GM08714 (cell line): ENCODE measurements around the gene PLEKHG4.

Experiments used
- H3K4me3 ChIP-seq: fragments of 200-500 bp; sonication (Bioruptor generic); 2 replicates; pipeline ENCODE4 v1.5.1; 2014; ENCODE audit warnings: mild to moderate bottlenecking, low read length, inconsistent platforms
- ZNF274 ChIP-seq: IDR thresholded peaks from 2 replicates; pipeline ENCODE4 v1.6.1; 2012; ENCODE audit warnings: mild to moderate bottlenecking, low read depth, low read length

Gene PLEKHG4

GRCh38 chr16:67283039-67283825 lies 3.9 kb downstream of the PLEKHG4 start:
- H3K4me3 ChIP-seq = no peak overlapping the region
- TF ChIP-seq ZNF274 = no peak

DNA sequence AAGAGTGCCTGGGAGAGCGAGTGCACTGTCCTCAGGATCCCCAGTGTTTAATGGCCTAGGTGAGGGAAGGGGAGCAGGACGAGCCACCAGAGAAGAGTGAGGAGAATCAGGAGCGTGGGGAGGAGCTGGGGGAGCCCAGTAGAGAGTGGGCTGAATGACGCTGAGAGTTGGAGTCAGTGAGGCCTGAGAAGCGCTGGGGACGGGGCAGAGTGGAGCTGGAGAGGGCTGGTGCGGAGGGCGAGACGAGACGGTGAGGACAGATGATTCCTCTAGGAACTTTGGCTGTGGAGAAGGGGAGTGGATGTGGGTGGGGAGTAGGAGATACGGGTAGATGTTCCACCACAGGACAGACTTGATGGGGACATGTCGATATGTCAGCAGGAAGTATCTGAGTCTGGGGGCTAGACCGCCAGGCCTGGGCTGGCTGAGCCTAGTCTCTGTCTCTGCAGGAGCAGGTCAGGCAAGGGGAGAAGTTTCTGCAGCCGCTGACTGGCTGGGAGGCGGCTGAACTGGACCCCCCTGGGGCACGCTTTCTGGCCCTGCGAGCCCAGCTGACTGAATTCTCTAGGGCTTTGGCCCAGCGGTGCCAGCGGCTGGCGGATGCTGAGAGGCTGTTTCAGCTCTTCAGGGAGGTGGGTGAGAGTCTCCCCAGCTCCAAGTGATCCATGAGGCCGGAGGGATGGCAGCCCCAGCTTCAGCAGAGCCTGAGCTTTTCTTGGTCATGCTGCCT lies 4.7 kb downstream of the PLEKHG4 start:
- no peak for TF ChIP-seq ZNF274
- H3K4me3 ChIP-seq = no peak overlapping the region

GRCh38 chr16:67284699-67285646 lies 5.6 kb downstream of the PLEKHG4 start:
- no peak for TF ChIP-seq ZNF274
- no peak overlapping the region for H3K4me3 ChIP-seq

- no peak overlapping the region for H3K4me3 ChIP-seq
- no peak for TF ChIP-seq ZNF274
These were observed 7.3 kb downstream of the PLEKHG4 start for GRCh38 chr16:67286441-67287235.

GRCh38 chr16:67287960-67288359 lies 8.6 kb downstream of the PLEKHG4 start:
- no peak for TF ChIP-seq ZNF274

DNA sequence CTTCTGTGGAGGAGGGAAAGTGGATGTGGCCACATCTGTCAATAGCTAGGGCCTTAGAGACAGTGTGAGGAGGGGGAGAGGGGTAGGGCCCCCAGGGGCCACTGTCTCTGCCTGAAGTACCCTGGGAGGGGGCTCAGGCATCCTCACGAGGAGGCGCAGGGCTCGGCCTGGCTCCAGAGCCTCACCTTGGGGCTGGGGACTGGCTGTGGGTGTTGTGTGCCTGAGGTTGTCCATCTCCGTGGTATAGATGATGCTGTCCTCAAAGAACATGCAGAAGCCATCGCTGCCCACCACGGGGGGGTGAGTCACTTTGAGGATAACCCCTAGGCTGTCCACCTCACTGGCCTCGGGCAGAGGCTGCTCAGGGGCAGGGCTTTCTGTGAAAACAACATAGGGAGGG lies 12.1 kb downstream of the PLEKHG4 start:
- no peak overlapping the region for H3K4me3 ChIP-seq
- TF ChIP-seq ZNF274 = no peak

More at GRCh38 chr16:67287960-67288359, 8.6 kb downstream of the PLEKHG4 start:
- no peak overlapping the region for H3K4me3 ChIP-seq

- H3K4me3 ChIP-seq = no peak overlapping the region
- no peak for TF ChIP-seq ZNF274
These were observed 14.9 kb downstream of the PLEKHG4 start for GRCh38 chr16:67294171-67294757.

DNA sequence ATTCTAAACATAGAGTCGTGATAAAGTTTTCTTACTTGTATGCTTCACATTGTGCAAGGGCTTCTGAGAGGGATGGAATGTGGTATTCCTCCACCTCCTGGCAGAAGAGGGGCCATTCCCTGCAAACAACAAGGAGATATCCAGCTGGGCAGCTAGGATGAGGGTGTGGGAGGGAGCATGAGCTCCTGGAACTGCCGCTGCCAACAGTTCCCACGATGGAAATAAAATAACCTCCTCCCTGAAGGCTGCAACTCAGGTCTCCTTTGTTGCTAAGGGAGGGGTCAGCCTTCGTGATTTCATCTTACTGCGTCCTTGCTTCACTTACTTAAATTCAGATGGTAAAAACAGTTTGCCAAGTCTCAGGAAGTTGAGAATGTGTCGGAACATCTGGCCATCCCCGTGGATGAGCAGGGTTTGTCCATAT lies 15.6 kb downstream of the PLEKHG4 start:
- no peak overlapping the region for H3K4me3 ChIP-seq
- no peak for TF ChIP-seq ZNF274

DNA sequence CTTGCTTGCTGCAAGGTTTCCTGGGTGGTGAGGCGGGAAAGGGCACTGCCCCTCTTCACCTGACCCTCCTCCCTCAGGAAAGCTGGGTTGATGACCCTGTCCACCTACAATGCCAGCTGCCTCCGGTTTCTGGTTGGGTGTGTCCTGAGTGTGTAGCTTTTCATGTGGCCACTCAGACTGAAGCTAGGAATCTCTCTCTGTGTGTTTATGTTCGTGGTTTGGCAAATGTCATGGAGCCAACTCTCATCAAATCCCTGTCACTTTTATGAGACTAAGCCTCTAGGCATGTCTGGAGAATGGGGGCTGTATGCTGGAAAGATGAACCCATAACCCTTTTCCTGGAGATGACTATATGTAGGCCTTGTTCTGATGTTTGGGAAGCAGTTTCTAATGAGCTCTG lies 17.1 kb downstream of the PLEKHG4 start:
- no peak overlapping the region for H3K4me3 ChIP-seq
- TF ChIP-seq ZNF274 = no peak

DNA sequence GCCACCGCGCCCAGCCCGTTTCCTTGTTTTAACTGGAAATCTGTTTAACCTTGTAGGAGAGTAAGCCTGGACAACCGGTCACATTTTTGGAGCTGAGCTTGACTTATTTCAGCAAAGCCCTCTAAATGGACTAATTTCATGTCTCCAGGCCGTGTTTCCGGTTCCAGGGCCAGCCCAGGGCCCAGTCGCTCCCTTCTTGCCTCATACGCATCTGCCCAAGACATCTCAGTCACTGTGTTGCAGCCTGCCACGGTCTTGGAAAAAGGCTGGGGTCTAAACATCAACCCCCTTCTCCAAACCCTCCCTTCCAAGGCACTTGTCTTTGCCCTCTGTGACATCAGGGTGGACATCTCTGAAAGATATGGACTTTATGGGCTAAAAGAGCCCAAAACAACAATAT lies 18.9 kb downstream of the PLEKHG4 start:
- H3K4me3 ChIP-seq = no peak overlapping the region
- TF ChIP-seq ZNF274 = no peak

GRCh38 chr16:67299269-67299668 lies 19.9 kb downstream of the PLEKHG4 start:
- no peak for TF ChIP-seq ZNF274
- H3K4me3 ChIP-seq = no peak overlapping the region

DNA sequence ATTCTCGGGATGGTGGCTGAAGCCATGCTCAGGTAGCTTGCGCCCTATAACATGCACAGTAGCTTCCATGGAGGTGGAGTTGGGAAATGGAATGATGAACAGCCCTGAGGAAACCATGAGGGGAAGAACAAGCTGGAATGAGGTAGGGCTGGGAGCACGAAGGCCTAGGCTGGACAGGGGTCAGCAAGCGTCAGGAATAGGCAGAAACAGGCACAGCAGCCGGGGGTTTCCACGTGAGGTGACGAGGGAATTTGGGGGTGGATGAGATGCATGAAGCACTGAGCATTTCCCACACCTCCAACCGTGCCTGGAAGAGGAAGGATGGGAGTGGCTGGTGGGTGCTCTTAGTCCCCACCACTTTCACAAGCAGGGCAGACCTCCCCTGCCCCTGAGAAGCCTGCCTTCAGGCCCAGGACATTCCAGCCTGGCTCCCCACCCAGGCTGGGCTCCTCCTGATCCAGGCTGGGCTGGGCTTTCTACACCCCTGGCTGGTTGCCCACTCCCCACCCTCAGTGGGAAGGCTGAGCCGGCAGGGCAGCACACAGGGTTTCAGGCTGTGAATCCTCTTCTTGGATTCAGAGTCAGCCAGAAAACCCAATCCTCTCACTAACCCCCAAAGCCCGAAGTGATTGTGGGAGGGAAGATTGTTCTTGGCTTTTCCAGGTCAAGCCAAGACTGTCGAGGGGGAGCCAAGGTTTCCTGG lies 21.9 kb downstream of the PLEKHG4 start:
- H3K4me3 ChIP-seq = no peak overlapping the region
- no peak for TF ChIP-seq ZNF274
